Thymus (tissue), 11 donors: ENCODE results near the gene DNMT3L. TPM values are rescaled to one million over a fixed set of nuclear protein-coding genes. Genes with fewer than 3 reads are reported as not detected.
"Not testable (repeated sequence)": the region's sequence is repeated elsewhere in the genome, so short reads cannot be mapped to it uniquely, and the experiment has no call there.

Source experiments
- DNase-seq, 9 donors: peaks; one replicate each; pipeline ENCODE4 v3.0.0-alpha.2; 2013; ENCODE audit warnings: low spot score in 9 of 9, low read depth in 6 of 9, missing footprints in 1 of 9
- H3K27ac ChIP-seq, 2 donors: one replicate each; pipeline ENCODE4 v1.5.1; 2013; ENCODE audit warnings: control low read depth in 1 of 2, low read depth in 1 of 2, low read length in 1 of 2, mild to moderate bottlenecking in 1 of 2, moderate library complexity in 1 of 2
- H3K27me3 ChIP-seq, 2 donors: one replicate each; pipeline ENCODE4 v1.5.1; 2013; ENCODE audit warnings: low read length in 1 of 2; ENCODE audit not compliant: control insufficient read depth in 2 of 2, insufficient read depth in 1 of 2
- H3K36me3 ChIP-seq, 2 donors: one replicate each; pipeline ENCODE4 v1.5.1; 2013; ENCODE audit warnings: low read length in 1 of 2, mild to moderate bottlenecking in 1 of 2, moderate library complexity in 1 of 2; ENCODE audit not compliant: control insufficient read depth in 2 of 2, insufficient read depth in 2 of 2
- H3K4me1 ChIP-seq, 2 donors: one replicate each; pipeline ENCODE4 v1.5.1; 2013; ENCODE audit warnings: low read length in 2 of 2; ENCODE audit not compliant: control insufficient read depth in 2 of 2, insufficient read depth in 2 of 2
- H3K4me3 ChIP-seq, 2 donors: one replicate each; pipeline ENCODE4 v1.5.1; 2013; ENCODE audit warnings: low read length in 2 of 2, control low read depth in 1 of 2, mild to moderate bottlenecking in 1 of 2
- H3K9me3 ChIP-seq, 2 donors: one replicate each; pipeline ENCODE4 v1.5.1; 2013; ENCODE audit warnings: low read length in 1 of 2, mild to moderate bottlenecking in 1 of 2; ENCODE audit not compliant: control insufficient read depth in 2 of 2, insufficient read depth in 1 of 2
- WGBS: extraction: QIAGEN DNeasy Blood & Tissue Kit; methylation state at CpG from one replicate; pipeline ENCODE4 v1.1.7; 2013; 5-methylcytosine and 5-hydroxymethylcytosine counted together
- polyA plus RNA-seq: library from polyadenylated mRNA; stranded (reverse); fragments of 200-250 nt; gene quantifications from one replicate; pipeline ENCODE4 v1.2.3, GENCODE V29; 2013
- total RNA-seq: library from RNA; stranded (reverse); fragments of 120-200 nt; gene quantifications from one replicate; pipeline ENCODE4 v1.2.4, GENCODE V29; 2013
- donor health status: healthy.

The DNMT3L gene
- total and polyA plus RNA-seq, 2 donors, result 0.42 to 0.80 TPM

GRCh38 chr21:44283948-44284347 is 22.3 kb upstream of the DNMT3L start:
- H3K36me3 ChIP-seq, result no peaks in the 10 kb centered on the region
- H3K27ac ChIP-seq, result no peak overlapping the region
- WGBS, result 36% methylated on average over 11 of the region's 11 CpGs
- H3K9me3 ChIP-seq, result peaks cover 0 to 2% of the 10 kb centered on the region in 2 donors
- DNase-seq, result no peak
- no peaks in the 10 kb centered on the region for H3K4me1 ChIP-seq
- no peak overlapping the region for H3K4me3 ChIP-seq
- peaks cover 0 to 54% of the 10 kb centered on the region in 2 donors for H3K27me3 ChIP-seq

GRCh38 chr21:44283211-44283785 is 21.6 kb upstream of the DNMT3L start:
- H3K9me3 ChIP-seq, H3K36me3 ChIP-seq, H3K27ac ChIP-seq, DNase-seq, H3K4me3 ChIP-seq, H3K4me1 ChIP-seq: not testable (repeated sequence)
- 89% methylated on average over 11 of the region's 11 CpGs for WGBS
- peaks cover 0 to 51% of the 10 kb centered on the region in 2 donors for H3K27me3 ChIP-seq

- Histone ChIP-seq H3K27ac (no peak overlapping the region), H3K4me1 (no peaks in the 10 kb centered on the region), H3K36me3 (no peaks in the 10 kb centered on the region), H3K4me3 (no peak overlapping the region), H3K9me3 (peaks cover 0 to 2% of the 10 kb centered on the region in 2 donors), H3K27me3 (peaks cover 0 to 43% of the 10 kb centered on the region in 2 donors)
- no peak for DNase-seq
- WGBS, result 95% methylated on average over 9 of the region's 9 CpGs
Observed at GRCh38 chr21:44282370-44282769, 20.7 kb upstream of the DNMT3L start.

GRCh38 chr21:44281801-44282200 is 20.1 kb upstream of the DNMT3L start:
- no peak overlapping the region for H3K27ac ChIP-seq
- no peaks in the 10 kb centered on the region for H3K36me3 ChIP-seq
- peaks cover 0 to 2% of the 10 kb centered on the region in 2 donors for H3K9me3 ChIP-seq
- H3K4me3 ChIP-seq, result no peak overlapping the region
- WGBS, result 97% methylated on average over 9 of the region's 9 CpGs
- DNase-seq, result no peak
- H3K4me1 ChIP-seq, result no peaks in the 10 kb centered on the region
- H3K27me3 ChIP-seq, result peaks cover 0 to 38% of the 10 kb centered on the region in 2 donors

- no peak for DNase-seq
- no peak overlapping the region for H3K27ac ChIP-seq
- H3K4me3 ChIP-seq, result no peak overlapping the region
- peaks cover 0 to 2% of the 10 kb centered on the region in 2 donors for H3K9me3 ChIP-seq
- WGBS, result 95% methylated on average over 19 of the region's 19 CpGs
- H3K36me3 ChIP-seq, result no peaks in the 10 kb centered on the region
- peaks cover 0 to 17% of the 10 kb centered on the region in 2 donors for H3K27me3 ChIP-seq
- H3K4me1 ChIP-seq, result no peaks in the 10 kb centered on the region
Observed at GRCh38 chr21:44279354-44280260, 17.9 kb upstream of the DNMT3L start.

- no peaks in the 10 kb centered on the region for H3K36me3 ChIP-seq
- no peak for DNase-seq
- H3K27me3 ChIP-seq, result peaks cover 0 to 2% of the 10 kb centered on the region in 2 donors
- H3K9me3 ChIP-seq, result no peaks in the 10 kb centered on the region
- H3K4me3 ChIP-seq, result no peak overlapping the region
- no peaks in the 10 kb centered on the region for H3K4me1 ChIP-seq
- H3K27ac ChIP-seq, result no peak overlapping the region
- 90% methylated on average over 5 of the region's 5 CpGs for WGBS
Observed at GRCh38 chr21:44275041-44275440, 13.3 kb upstream of the DNMT3L start.

- 93% methylated on average over 7 of the region's 7 CpGs for WGBS
- no peak overlapping the region for H3K4me3 ChIP-seq
- DNase-seq, result no peak
- no peak overlapping the region for H3K27ac ChIP-seq
- no peaks in the 10 kb centered on the region for H3K27me3 ChIP-seq
- H3K36me3 ChIP-seq, result no peaks in the 10 kb centered on the region
- H3K9me3 ChIP-seq, result no peaks in the 10 kb centered on the region
- H3K4me1 ChIP-seq, result no peaks in the 10 kb centered on the region
Observed at GRCh38 chr21:44273046-44273445, 11.3 kb upstream of the DNMT3L start.

GRCh38 chr21:44272284-44272858 is 10.7 kb upstream of the DNMT3L start:
- no peak for DNase-seq
- H3K27ac ChIP-seq, result no peak overlapping the region
- WGBS, result 91% methylated on average over 18 of the region's 18 CpGs
- H3K27me3 ChIP-seq, result no peaks in the 10 kb centered on the region
- H3K36me3 ChIP-seq, result no peaks in the 10 kb centered on the region
- no peaks in the 10 kb centered on the region for H3K9me3 ChIP-seq
- H3K4me3 ChIP-seq, result no peak overlapping the region
- H3K4me1 ChIP-seq, result no peaks in the 10 kb centered on the region
